ENCODE data around the gene MCEMP1. TPM values are rescaled to one million over a fixed set of nuclear protein-coding genes. Genes with fewer than 3 reads are reported as not detected.

MCEMP1 gene
- under 1 TPM in 1 of 4 donors, not detected in 3; 0.67 TPM for total RNA-seq

GRCh38 chr19:7676854-7677253 is at the start of gene MCEMP1:
TSS of gene MCEMP1 (plus strand) at chr19:7677090. CDS start at chr19:7677121, 31 bp downstream.
- intact Hi-C loops (cut with DNase I; ENCODE audit: low total_unique reads): no loop called here

GRCh38 chr19:7627166-7627565 is 49.7 kb upstream of the MCEMP1 start:
- Histone ChIP-seq H3K4me1 (peaks cover 10 to 16% of the 10 kb centered on the region in 2 donors), H3K9me3 (no peaks in the 10 kb centered on the region), H3K27ac (no peak overlapping the region), H3K27me3 (no peaks in the 10 kb centered on the region), H3K4me3 (no peak overlapping the region), H3K36me3 (no peaks in the 10 kb centered on the region)
- DNase-seq: no peak
- intact Hi-C loops (cut with DNase I; ENCODE audit: low total_unique reads): no loop called here
- TF ChIP-seq CTCF (IDR thresholded peaks at IDR 0.05): no peak
- no peak for TF ChIP-seq POLR2A (IDR thresholded peaks at IDR 0.05)

More at GRCh38 chr19:7676854-7677253, at the start of gene MCEMP1:
- peaks cover 0 to 5% of the 10 kb centered on the region in 2 donors for H3K4me1 ChIP-seq
- no peaks in the 10 kb centered on the region for H3K36me3 ChIP-seq
- H3K27me3 ChIP-seq: no peaks in the 10 kb centered on the region
- TF ChIP-seq CTCF (IDR thresholded peaks at IDR 0.05) (no peak), POLR2A (IDR thresholded peaks at IDR 0.05) (no peak)
- H3K4me3 ChIP-seq: no peak within 1 kb of the TSS
- H3K9me3 ChIP-seq: no peaks in the 10 kb centered on the region
- no peak within 1 kb of the TSS for H3K27ac ChIP-seq
- no peak for DNase-seq

- Histone ChIP-seq H3K9me3 (no peaks in the 10 kb centered on the region), H3K36me3 (no peaks in the 10 kb centered on the region), H3K27me3 (no peaks in the 10 kb centered on the region), H3K27ac (peak overlapping the region; percentile 84 to 88), H3K4me1 (peaks cover 10 to 16% of the 10 kb centered on the region in 2 donors), H3K4me3 (peak overlapping the region; percentile 91 to 100)
- intact Hi-C loops (cut with DNase I; ENCODE audit: low total_unique reads): no loop called here
- no peak for DNase-seq
- TF ChIP-seq CTCF (IDR thresholded peaks at IDR 0.05) (no peak), POLR2A (IDR thresholded peaks at IDR 0.05) (no peak)
These were observed 48.1 kb upstream of the MCEMP1 start for GRCh38 chr19:7628589-7629311.

GRCh38 chr19:7629347-7630054 is 47.4 kb upstream of the MCEMP1 start, which contains the start of the genes PET100 and XAB2:
TSS of gene PET100 (plus strand) at chr19:7629793. CDS start at chr19:7629834, 41 bp downstream.
TSS of gene XAB2 (minus strand) at chr19:7629545. CDS start at chr19:7629527, 18 bp downstream.
- Histone ChIP-seq H3K27ac (peak within 1 kb of the TSS; percentile 84 to 88), H3K4me1 (peaks cover 10 to 16% of the 10 kb centered on the region in 2 donors), H3K36me3 (no peaks in the 10 kb centered on the region), H3K9me3 (no peaks in the 10 kb centered on the region), H3K27me3 (no peaks in the 10 kb centered on the region), H3K4me3 (peak within 1 kb of the TSS; percentile 91 to 100)
- peak; percentile 96 to 98 for DNase-seq
- peak; percentile 39 to 67 for TF ChIP-seq POLR2A (IDR thresholded peaks at IDR 0.05)
- TF ChIP-seq CTCF (IDR thresholded peaks at IDR 0.05): peak in 1 of 4 experiments; percentile 30
- intact Hi-C loops (cut with DNase I; ENCODE audit: low total_unique reads): no loop called here

- no peaks in the 10 kb centered on the region for H3K9me3 ChIP-seq
- DNase-seq: no peak
- intact Hi-C loops (cut with DNase I; ENCODE audit: low total_unique reads): no loop called here
- H3K4me1 ChIP-seq: peaks cover 10 to 16% of the 10 kb centered on the region in 2 donors
- H3K4me3 ChIP-seq: no peak overlapping the region
- H3K27me3 ChIP-seq: peaks cover 0 to 5% of the 10 kb centered on the region in 2 donors
- H3K36me3 ChIP-seq: no peaks in the 10 kb centered on the region
- TF ChIP-seq POLR2A (IDR thresholded peaks at IDR 0.05) (no peak), CTCF (IDR thresholded peaks at IDR 0.05) (no peak)
- H3K27ac ChIP-seq: no peak overlapping the region
These were observed 45.3 kb upstream of the MCEMP1 start for GRCh38 chr19:7631577-7631976.
